HG03354 (cell line): Measurements from ENCODE around the gene GNLY.

Experiments used
- ATAC-seq: cut with Tn5 transposase; IDR thresholded peaks from one replicate; pipeline ENCODE4 v1.9.1; 2021; ENCODE audit warnings: mild to moderate bottlenecking; ENCODE audit not compliant: unreplicated experiment, poor library complexity, severe bottlenecking

The GNLY gene

GRCh38 chr2:85681372-85681763 lies 12.8 kb upstream of the GNLY start:
- ATAC-seq, result no peak

DNA sequence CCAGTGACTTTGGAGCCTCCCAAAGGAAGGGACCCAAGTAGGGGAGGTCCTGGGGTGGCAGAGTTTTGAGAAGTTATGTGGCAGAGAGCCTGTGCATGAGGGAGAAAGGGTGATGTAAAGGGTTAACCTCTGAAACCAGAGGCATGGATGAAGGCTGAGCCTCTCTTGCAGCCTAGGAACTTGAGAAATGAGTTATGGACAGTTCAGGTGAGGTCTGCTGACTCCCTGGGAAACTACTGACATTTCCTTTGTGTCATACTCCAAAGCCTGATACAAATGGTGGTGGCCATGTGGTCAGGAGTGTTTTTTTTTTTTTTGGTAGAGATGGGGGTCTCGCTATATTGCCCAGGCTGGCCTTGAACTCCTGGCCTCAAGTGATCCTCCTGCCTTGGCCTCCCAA lies 12.4 kb upstream of the GNLY start:
- ATAC-seq, result no peak

GRCh38 chr2:85682378-85682777 lies 11.8 kb upstream of the GNLY start:
- no peak for ATAC-seq

GRCh38 chr2:85684380-85684779 lies 9.8 kb upstream of the GNLY start:
- no peak for ATAC-seq

GRCh38 chr2:85684806-85685205 lies 9.4 kb upstream of the GNLY start:
- no peak for ATAC-seq

DNA sequence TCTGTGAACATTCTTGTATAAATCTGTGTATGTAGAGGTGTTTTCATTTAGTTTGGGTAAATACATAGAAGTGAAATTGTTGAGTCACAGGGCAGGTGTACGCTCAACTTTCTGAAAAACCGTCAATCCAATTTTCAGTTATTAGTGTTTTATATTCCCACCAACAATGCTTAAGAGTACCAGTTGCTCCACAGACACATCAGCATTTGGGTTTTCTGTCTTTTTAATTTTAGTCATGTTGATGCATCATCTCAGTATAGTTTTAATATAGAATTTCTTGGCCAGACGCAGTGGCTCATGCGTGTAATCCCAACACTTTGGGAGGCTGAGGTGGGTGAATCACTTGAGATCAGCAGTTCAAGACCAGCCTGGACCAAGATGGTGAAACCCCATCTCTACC lies 3.2 kb upstream of the GNLY start:
- no peak for ATAC-seq

DNA sequence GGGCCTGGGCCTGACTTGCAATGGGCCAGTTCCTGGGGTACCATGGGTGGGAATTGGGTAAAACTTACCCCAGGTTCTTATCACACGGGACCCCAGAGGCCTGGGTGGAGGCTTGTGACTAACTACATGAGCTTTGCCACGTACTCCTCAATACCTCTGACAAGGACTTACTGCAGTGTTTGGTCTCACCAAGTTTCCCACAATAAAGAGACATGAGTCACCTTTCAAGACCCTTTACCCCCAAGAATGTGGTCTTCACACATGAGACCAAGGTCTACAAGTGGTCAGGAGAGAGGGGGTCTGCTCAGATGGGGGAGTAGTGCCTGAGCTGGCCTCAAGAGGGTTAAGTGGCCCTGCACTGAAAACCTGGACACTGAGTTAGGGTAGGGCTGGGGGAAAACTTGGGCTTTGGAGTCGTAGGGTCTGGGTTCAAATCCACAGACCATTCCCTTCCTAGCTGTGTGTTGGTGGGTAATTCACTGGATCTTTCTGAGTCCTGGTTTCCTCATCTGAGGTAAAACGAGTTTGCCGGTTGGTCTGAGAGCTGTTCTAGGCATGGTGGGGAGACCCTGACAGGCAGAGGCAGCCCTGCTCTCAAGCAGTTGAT lies 2.0 kb upstream of the GNLY start:
- no peak for ATAC-seq

DNA sequence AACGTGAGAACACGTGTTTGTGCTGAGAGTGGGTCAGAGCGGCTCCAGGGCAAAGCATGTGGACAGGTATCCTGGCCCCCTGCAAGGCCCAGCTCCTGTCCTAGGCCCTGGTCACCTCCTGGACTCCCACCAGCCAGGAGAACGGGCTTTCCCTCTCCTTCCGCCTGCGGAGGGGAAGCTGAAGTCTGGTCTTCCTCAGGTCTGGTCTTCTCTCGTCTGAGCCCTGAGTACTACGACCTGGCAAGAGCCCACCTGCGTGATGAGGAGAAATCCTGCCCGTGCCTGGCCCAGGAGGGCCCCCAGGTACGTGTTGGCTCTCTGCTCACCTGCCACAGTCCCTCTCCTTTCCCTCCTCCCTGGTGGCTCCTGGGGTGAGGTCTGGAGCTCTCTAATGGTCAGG lies 963 bp downstream of the GNLY start:
- ATAC-seq, result no peak

- no peak for ATAC-seq
Measured at GRCh38 chr2:85695691-85696668, 1.8 kb downstream of the GNLY start.

GRCh38 chr2:85697096-85697495 lies 2.9 kb downstream of the GNLY start:
- no peak for ATAC-seq

GRCh38 chr2:85697716-85698115 lies 3.6 kb downstream of the GNLY start:
- no peak for ATAC-seq

GRCh38 chr2:85698184-85698879 lies 4.2 kb downstream of the GNLY start:
- ATAC-seq, result no peak

DNA sequence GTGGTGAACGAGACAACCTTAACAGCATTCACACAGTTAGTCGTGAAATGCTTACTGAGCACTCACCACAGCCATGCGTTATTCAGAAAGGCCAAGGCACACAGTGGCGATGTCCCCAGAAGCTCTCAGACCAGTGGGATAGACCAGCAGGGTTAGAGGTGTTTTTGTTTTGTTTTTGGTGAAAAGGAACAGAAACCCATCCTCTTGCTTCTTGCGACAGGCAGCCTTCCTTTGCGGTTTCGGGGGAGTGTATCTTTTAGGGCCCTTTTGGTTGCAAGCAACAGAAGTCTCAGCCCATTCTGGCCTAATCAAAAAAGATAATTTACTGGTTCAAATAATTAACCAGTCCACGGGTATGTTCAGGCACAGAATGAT lies 4.7 kb downstream of the GNLY start:
- no peak for ATAC-seq

DNA sequence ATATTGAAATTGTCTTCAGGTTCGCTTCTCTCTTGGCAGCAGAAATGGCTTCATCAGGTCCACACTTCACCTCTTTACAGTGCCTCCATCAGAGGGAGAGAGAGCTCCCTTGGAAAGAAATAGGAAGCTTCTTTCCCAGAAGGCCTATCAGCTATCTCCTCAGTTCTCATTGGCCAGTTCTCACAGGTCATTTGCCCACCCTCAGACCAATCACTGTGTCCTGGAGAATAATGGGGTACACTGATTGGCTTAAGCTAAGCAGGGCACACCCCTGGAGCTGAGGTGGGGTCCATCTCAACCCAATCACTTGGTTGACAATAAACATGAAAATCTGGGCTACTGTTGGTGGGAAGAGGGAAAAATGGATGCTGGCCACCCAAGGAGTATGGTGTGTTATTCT lies 5.2 kb downstream of the GNLY start:
- ATAC-seq, result no peak

- no peak for ATAC-seq
Measured at GRCh38 chr2:85702172-85702571, 8.0 kb downstream of the GNLY start.

GRCh38 chr2:85702800-85703199 lies 8.6 kb downstream of the GNLY start:
- no peak for ATAC-seq

- no peak for ATAC-seq
Measured at GRCh38 chr2:85703329-85703728, 9.2 kb downstream of the GNLY start.

GRCh38 chr2:85704038-85704437 lies 9.9 kb downstream of the GNLY start:
- ATAC-seq, result no peak

- ATAC-seq, result peak; percentile 70
Measured at GRCh38 chr2:85704800-85705679, 10.9 kb downstream of the GNLY start.

- no peak for ATAC-seq
Measured at GRCh38 chr2:85705680-85706039, 11.5 kb downstream of the GNLY start.
